Adrenal gland (tissue), 12 donors: ENCODE results near the gene PALM2AKAP2. TPM values are rescaled to one million over a fixed set of nuclear protein-coding genes. Genes with fewer than 3 reads are reported as not detected.
A peak's percentile ranks its signal among the peaks of the same experiment; 100 is the strongest.

Source experiments
- DNase-seq, 7 donors: peaks; one replicate each; pipeline ENCODE4 v3.0.0-alpha.2; 2019 to 2020
- H3K27ac ChIP-seq, 5 donors: fragments of 200-600 bp; sonication (generic) in 4 of 5; 1 replicate in 3 of 5; 2 replicates in 2 of 5; pipeline versions ENCODE4 v1.5.1 to v1.8.0; 2016 to 2020; ENCODE audit warnings: mild to moderate bottlenecking in 1 of 5
- H3K27me3 ChIP-seq: fragments of 200-600 bp; 2 replicates; pipeline ENCODE4 v1.8.0; 2021
- H3K36me3 ChIP-seq, 2 donors: fragments of 200-600 bp; replicated peaks in 1 of 2; 1 replicate in 1 of 2; 2 replicates in 1 of 2; pipeline versions ENCODE4 v1.5.1 to v1.8.0; 2018 to 2022
- H3K4me1 ChIP-seq, 2 donors: fragments of 200-600 bp; replicated peaks in 1 of 2; 1 replicate in 1 of 2; 2 replicates in 1 of 2; pipeline versions ENCODE4 v1.5.1 to v1.8.0; 2018 to 2021
- H3K4me3 ChIP-seq, 4 donors: fragments of 200-600 bp; sonication (generic) in 3 of 4; one replicate each; pipeline ENCODE4 v1.5.1; 2016 to 2018
- H3K9me3 ChIP-seq, 3 donors: fragments of 200-600 bp; sonication (generic) in 1 of 3; replicated peaks in 1 of 3; 1 replicate in 2 of 3; 2 replicates in 1 of 3; pipeline versions ENCODE4 v1.5.1 to v1.8.0; 2016 to 2021
- POLR2A ChIP-seq, 2 donors: fragments of 450-650 bp; IDR thresholded peaks; one replicate each; pipeline ENCODE4 v1.6.1; 2017; ENCODE audit warnings: antibody characterized with exemption in 2 of 2, mild to moderate bottlenecking in 2 of 2, moderate library complexity in 1 of 2
- WGBS, 4 donors: extraction: QIAGEN DNeasy Blood & Tissue Kit in 2 of 4; methylation state at CpG; one replicate each; pipeline versions ENCODE4 v1.1.5 to v1.1.7; 2013 to 2017; 5-methylcytosine and 5-hydroxymethylcytosine counted together
- intact Hi-C, 2 donors: fragments of 100-400 bp; cut with DNase I; formaldehyde crosslinking; loops; one replicate each; pipeline versions ENCODE4 v1.14.1 to v1.15.0; 2022 to 2023
- polyA plus RNA-seq, 3 donors: library from polyadenylated mRNA; stranded (reverse); fragments of 200-250 nt in 2 of 3; fragments of 350-450 nt in 1 of 3; fragmentation: Illumina TruSeq in 1 of 3; extraction: RNeasy Lipid Tissue Mini Kit (QIAGEN cat#74804) in 1 of 3; gene quantifications; one replicate each; pipeline ENCODE4 v1.2.3, GENCODE V29; 2013 to 2014
- total RNA-seq, 9 donors: library from RNA; depleted of rRNA in 4 of 9; stranded (reverse); fragments of >200 nt in 4 of 9; fragments of 120-200 nt in 1 of 9; fragmentation: NEBNext Ultra II Directional in 1 of 9; extraction: Animal tissue kit (Norgen Biotek cat#: 25700) in 1 of 9; gene quantifications; one replicate each; pipeline versions ENCODE4 v1.1.0 to v1.2.4, GENCODE V29; 2013 to 2023
- TF ChIP-seq, protein P1 (sequence below), 6 experiments: fragments of 450-650 bp in 4 of 6; fragments of 200-600 bp in 2 of 6; sonication (generic) in 1 of 6; IDR thresholded peaks; 1 replicate in 5 of 6; 2 replicates in 1 of 6; pipeline versions ENCODE4 v1.5.1 to v1.8.0; 2016 to 2021; ENCODE audit warnings: antibody characterized with exemption in 6 of 6, mild to moderate bottlenecking in 2 of 6, moderate library complexity in 1 of 6
- donor health status: healthy with polysubstance abuse.
- donor health status: Bipolar disorder and iron deficiency.
- donor health status: DM: yes; HTN: yes; CAD: no.
- donor health status: DM: no; HTN: no; CAD: no.
- donor health status: DM: no; HTN: no; CAD: no.
- donor health status: DM: yes; HTN: yes; CAD: no.

PALM2AKAP2 gene
- total and polyA plus RNA-seq, 12 donors = 0.07 to 27.3 (median 19.8) TPM

DNA sequence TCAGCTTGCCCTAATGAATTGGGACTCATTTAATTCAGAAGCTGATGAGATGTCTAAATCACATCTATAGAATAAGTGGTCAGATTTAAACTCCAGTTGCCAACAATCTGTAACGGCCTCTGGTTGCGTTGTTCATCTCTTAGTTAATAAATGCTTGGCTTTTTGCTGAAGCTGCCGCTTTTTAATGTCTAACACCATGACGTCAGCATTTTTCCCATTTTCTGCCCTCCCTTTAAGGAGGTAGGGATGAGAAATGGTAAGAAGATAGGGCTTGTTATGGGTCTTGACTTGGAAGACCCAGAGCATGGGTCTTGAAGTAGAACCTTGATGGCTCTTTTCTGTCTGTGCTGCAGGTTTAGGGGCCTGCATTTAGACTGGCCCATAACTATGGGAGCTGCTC is 33.3 kb downstream of the PALM2AKAP2 start:
- no peaks in the 10 kb centered on the region for H3K36me3 ChIP-seq
- intact Hi-C loops = no loop called here
- no peaks in the 10 kb centered on the region for H3K9me3 ChIP-seq
- no peak overlapping the region for H3K4me3 ChIP-seq
- H3K4me1 ChIP-seq = peaks cover 12% of the 10 kb centered on the region in 2 donors
- H3K27me3 ChIP-seq = no peaks in the 10 kb centered on the region
- DNase-seq = no peak
- WGBS, 4 donors = 37 to 74% (median 72%) methylated on average over 4 of the region's 4 CpGs
- no peak for TF ChIP-seq POLR2A (IDR thresholded peaks at IDR 0.05)
- TF ChIP-seq, protein P1, sequence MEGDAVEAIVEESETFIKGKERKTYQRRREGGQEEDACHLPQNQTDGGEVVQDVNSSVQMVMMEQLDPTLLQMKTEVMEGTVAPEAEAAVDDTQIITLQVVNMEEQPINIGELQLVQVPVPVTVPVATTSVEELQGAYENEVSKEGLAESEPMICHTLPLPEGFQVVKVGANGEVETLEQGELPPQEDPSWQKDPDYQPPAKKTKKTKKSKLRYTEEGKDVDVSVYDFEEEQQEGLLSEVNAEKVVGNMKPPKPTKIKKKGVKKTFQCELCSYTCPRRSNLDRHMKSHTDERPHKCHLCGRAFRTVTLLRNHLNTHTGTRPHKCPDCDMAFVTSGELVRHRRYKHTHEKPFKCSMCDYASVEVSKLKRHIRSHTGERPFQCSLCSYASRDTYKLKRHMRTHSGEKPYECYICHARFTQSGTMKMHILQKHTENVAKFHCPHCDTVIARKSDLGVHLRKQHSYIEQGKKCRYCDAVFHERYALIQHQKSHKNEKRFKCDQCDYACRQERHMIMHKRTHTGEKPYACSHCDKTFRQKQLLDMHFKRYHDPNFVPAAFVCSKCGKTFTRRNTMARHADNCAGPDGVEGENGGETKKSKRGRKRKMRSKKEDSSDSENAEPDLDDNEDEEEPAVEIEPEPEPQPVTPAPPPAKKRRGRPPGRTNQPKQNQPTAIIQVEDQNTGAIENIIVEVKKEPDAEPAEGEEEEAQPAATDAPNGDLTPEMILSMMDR (IDR thresholded peaks at IDR 0.05) = no peak
- H3K27ac ChIP-seq = peak overlapping the region in 3 of 5 donors; percentile 30 to 64 (median 35)

DNA sequence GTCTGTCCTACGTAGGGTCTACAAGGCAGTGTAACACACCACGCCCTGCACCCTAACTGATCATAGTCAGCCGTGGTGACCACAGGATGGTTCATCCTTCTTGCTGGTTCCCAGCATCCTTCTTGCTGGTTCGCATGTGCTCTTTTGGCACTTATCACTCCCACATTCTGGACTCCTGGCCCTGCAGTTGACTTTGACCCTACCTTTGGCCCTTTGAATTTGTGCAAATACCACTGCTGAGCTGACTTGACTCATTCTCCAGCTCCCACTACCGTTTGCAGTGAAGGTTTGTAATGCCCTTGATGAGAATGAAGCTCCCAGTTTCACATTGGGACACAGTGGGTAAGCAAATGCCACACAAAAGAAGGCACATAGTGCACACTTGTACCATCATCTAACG is 33.8 kb downstream of the PALM2AKAP2 start:
- H3K27ac ChIP-seq = no peak overlapping the region

DNA sequence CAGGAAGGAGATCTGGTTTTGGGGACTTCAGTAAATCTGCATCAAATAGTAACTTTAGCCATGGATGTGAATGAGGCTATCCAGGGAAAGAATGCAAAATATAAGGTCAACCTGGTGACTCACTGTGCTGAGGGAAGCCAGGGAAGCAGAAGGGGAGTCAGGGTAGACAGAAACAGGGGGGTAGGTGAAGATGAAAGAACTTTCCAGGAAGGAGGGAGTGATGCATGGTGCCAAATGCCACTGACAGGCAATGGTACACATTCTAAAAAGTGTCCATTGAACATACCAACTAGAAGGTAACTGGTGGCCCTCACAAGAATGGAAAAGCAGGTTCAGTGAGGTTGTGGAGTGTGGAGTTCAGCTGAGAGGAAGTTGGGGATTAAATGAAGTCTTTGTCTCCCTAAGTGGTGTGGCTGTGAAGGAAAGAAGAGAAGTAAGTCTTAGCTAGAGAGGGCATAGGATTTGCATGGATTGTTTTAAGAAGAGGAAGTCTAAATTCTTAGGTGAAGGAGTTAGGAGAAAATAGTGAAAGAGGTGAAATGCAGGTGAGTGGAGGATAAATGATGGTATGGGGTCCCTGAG is 35.5 kb downstream of the PALM2AKAP2 start:
- no peaks in the 10 kb centered on the region for H3K36me3 ChIP-seq
- intact Hi-C loops = loop anchor here in 1 of 2 donors (5.0 kb wide), 1 partner anchor 238 kb away; no protein-coding TSS in a partner anchor
- H3K27me3 ChIP-seq = no peaks in the 10 kb centered on the region
- peaks cover 12% of the 10 kb centered on the region in 2 donors for H3K4me1 ChIP-seq
- TF ChIP-seq, protein P1 (IDR thresholded peaks at IDR 0.05) = no peak
- no peak for TF ChIP-seq POLR2A (IDR thresholded peaks at IDR 0.05)
- DNase-seq = no peak
- peak overlapping the region in 1 of 5 donors; percentile 10 for H3K27ac ChIP-seq
- H3K9me3 ChIP-seq = no peaks in the 10 kb centered on the region
- no peak overlapping the region for H3K4me3 ChIP-seq

More for the DNA sequence above, 33.8 kb downstream of the PALM2AKAP2 start:
- WGBS, 4 donors = 75 to 91% (median 89%) methylated on average over 6 of the region's 6 CpGs
- intact Hi-C loops = no loop called here
- no peaks in the 10 kb centered on the region for H3K27me3 ChIP-seq
- DNase-seq = no peak
- TF ChIP-seq POLR2A (IDR thresholded peaks at IDR 0.05) = no peak
- TF ChIP-seq, protein P1 (IDR thresholded peaks at IDR 0.05) = no peak
- no peaks in the 10 kb centered on the region for H3K36me3 ChIP-seq
- no peak overlapping the region for H3K4me3 ChIP-seq
- H3K9me3 ChIP-seq = no peaks in the 10 kb centered on the region
- peaks cover 12% of the 10 kb centered on the region in 2 donors for H3K4me1 ChIP-seq

DNA sequence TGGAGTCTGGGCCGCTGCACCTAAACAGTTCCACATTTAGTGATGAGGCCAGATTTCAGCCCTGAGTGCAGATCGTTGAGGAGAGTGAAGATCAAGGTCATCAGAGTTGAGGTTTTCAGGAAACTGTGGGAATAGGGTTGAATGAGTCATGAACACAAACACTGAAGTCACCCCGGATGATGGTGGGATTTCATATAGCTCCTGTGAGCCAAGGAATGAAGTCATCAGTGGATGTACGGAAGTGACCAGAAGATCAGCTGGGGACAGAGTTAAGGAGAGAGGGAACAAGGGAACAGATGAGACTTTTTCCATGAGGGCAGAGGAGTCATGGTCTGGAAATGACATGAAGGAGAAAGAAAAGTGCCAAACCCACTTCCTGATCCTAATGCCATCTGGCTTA is 36.5 kb downstream of the PALM2AKAP2 start:
- no peaks in the 10 kb centered on the region for H3K36me3 ChIP-seq
- no peaks in the 10 kb centered on the region for H3K9me3 ChIP-seq
- H3K4me1 ChIP-seq = peaks cover 12% of the 10 kb centered on the region in 2 donors
- WGBS, 4 donors = 32 to 38% (median 35%) methylated on average over 4 of the region's 4 CpGs
- intact Hi-C loops = loop anchor here (2.0 to 5.0 kb wide), 2 partner anchors 239 to 242 kb away; no protein-coding TSS in a partner anchor
- H3K27me3 ChIP-seq = no peaks in the 10 kb centered on the region
- no peak overlapping the region for H3K4me3 ChIP-seq
- no peak for TF ChIP-seq POLR2A (IDR thresholded peaks at IDR 0.05)
- TF ChIP-seq, protein P1 (IDR thresholded peaks at IDR 0.05) = no peak
- DNase-seq = peak; percentile 31 to 70 (median 62)
- H3K27ac ChIP-seq = peak overlapping the region in 3 of 5 donors; percentile 10 to 62 (median 30)
